ENCODE results near the gene KCNMB4. TPM values are rescaled to one million over a fixed set of nuclear protein-coding genes. Genes with fewer than 3 reads are reported as not detected.

Gene KCNMB4
- total and polyA plus RNA-seq, 7 experiments from 2014 or later: 0.31 to 1.9 (median 1.4) TPM

Other genes with a start within 250 kb of the KCNMB4 start
- gene CNOT2, start 122.9 kb upstream of the KCNMB4 start, total RNA-seq: 100 to 1,000 TPM in 4 of 5 experiments, 10 to 100 TPM in 1; 76.2 to 144 (median 116) TPM
- gene CNOT2, start 122.9 kb upstream of the KCNMB4 start, polyA plus RNA-seq: 100 to 1,000 TPM; 114 to 122 TPM